RWPE1 (cell line): ENCODE data around the gene MACROD1.

Experiments used
- CTCF ChIA-PET: fragments of 350-600 bp; sonication (Branson Sonifier 250); formaldehyde crosslinking; extraction: SDS; loops from one replicate; lab custom pipeline; 2021; lab: Yijun Ruan, JAX
- POLR2A ChIA-PET: fragments of 400-600 bp; formaldehyde crosslinking; extraction: SDS; loops from one replicate; lab custom pipeline; 2020; ENCODE audit warnings: antibody characterized with exemption; ENCODE audit not compliant: low non-redundant PET; lab: Yijun Ruan, JAX
- DNase-seq: peaks from one replicate; pipeline ENCODE4 v3.0.0; 2012; ENCODE audit warnings: low spot score
- H3K27ac ChIP-seq: fragments of 450-650 bp; 2 replicates; pipeline ENCODE4 v1.5.1; 2017
- TF ChIP-seq, protein P1 (sequence below): fragments of 450-650 bp; conservative IDR thresholded peaks from 2 replicates; pipeline ENCODE4 v1.5.1; 2017; ENCODE audit warnings: low read depth, mild to moderate bottlenecking

Gene MACROD1

DNA sequence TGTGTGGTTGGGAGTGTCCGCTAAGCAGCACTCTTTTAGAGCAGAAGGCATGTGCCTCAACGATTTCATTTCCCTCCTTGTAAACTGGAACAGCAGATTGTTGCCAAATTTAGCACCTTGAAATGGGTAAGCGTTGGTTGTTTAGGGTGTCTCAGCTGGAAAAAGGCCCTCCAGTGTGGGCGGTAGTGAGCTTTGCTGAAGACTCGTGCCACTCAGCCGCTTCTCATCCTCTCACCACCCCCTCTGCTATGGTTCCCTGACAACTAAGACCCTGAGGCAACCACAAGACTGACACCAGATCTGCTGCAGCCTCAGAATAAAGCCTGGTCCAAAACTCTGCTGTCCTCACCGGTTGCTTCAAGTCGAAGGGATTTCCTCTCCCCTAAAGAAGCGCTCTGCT, 30.7 kb upstream of the MACROD1 start:
- ChIA-PET POLR2A (no interaction called here), CTCF (no interaction called here)
- H3K27ac ChIP-seq, result no peak overlapping the region
- no peak for DNase-seq
- TF ChIP-seq, protein P1, sequence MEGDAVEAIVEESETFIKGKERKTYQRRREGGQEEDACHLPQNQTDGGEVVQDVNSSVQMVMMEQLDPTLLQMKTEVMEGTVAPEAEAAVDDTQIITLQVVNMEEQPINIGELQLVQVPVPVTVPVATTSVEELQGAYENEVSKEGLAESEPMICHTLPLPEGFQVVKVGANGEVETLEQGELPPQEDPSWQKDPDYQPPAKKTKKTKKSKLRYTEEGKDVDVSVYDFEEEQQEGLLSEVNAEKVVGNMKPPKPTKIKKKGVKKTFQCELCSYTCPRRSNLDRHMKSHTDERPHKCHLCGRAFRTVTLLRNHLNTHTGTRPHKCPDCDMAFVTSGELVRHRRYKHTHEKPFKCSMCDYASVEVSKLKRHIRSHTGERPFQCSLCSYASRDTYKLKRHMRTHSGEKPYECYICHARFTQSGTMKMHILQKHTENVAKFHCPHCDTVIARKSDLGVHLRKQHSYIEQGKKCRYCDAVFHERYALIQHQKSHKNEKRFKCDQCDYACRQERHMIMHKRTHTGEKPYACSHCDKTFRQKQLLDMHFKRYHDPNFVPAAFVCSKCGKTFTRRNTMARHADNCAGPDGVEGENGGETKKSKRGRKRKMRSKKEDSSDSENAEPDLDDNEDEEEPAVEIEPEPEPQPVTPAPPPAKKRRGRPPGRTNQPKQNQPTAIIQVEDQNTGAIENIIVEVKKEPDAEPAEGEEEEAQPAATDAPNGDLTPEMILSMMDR, result no peak

DNA sequence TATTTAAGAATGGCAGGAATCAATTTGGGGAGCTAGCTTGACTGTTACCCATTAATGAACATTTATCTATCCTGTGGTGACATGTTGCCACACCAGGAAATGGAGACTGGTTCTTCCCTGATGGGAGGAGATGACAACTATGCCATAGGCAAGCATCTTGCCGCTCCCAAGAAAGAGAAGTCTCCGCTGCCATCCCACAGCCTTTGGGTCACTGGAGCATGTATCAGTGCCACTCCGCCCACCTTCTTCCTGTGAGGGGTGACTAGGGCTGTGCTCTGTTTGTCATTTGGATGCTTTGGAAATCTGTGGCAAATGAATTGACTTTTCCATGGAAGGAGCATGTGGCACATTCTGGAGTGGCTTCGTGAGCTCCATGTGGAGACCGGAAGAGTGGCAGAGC, 26.5 kb upstream of the MACROD1 start:
- H3K27ac ChIP-seq, result no peak overlapping the region; the same call in 1 of the 2 replicates
- ChIA-PET POLR2A (interaction anchor here (0.6 kb wide), 1 partner anchor 12 kb away, joined by 3 read pairs; no protein-coding TSS in a partner anchor), CTCF (no interaction called here)
- DNase-seq, result no peak
- TF ChIP-seq, protein P1, result no peak

DNA sequence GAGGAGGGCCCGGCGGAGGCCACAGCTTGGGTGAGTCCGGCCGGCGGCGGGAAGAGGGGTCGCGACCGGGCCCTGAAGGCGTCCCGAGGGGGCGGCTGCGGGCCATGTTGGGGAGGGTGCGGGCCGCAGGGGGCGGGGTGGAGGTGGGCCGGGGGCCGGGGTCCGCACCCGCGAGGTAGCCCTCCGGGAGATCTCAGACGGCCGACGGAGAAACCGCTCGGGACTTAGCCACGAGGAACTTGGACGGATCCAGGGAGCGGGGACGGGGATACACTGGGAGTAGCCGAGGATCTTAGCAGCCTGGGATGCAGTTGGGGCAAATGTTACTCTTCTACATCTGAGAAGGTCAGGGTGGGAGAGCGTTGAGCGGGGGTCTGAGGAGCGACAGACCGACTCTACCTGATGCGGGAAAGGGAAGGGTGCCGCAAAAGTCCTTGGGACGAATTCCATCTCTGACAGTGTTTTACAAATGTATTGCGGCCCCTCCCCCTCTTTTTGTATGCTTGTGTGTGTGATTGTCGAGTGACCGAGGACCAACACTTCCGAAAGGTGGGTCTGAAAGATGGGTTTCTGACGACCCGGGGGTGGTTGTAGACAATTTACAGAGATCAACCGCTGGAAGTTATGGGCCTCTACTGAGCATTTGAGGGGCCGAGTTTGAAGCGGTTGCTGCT, 20.7 kb upstream of the MACROD1 start:
- DNase-seq, result no peak
- no peak overlapping the region for H3K27ac ChIP-seq
- TF ChIP-seq, protein P1, result no peak
- POLR2A ChIA-PET, result interaction anchor here (2.5 kb wide), 1 partner anchor 21 kb away, joined by 12 read pairs; the partner anchor contains the start of gene MACROD1
- CTCF ChIA-PET, result interaction anchor here (0.9 to 1.5 kb wide), 2 partner anchors 18 to 118 kb away, joined by 3 to 4 read pairs; no protein-coding TSS in a partner anchor

DNA sequence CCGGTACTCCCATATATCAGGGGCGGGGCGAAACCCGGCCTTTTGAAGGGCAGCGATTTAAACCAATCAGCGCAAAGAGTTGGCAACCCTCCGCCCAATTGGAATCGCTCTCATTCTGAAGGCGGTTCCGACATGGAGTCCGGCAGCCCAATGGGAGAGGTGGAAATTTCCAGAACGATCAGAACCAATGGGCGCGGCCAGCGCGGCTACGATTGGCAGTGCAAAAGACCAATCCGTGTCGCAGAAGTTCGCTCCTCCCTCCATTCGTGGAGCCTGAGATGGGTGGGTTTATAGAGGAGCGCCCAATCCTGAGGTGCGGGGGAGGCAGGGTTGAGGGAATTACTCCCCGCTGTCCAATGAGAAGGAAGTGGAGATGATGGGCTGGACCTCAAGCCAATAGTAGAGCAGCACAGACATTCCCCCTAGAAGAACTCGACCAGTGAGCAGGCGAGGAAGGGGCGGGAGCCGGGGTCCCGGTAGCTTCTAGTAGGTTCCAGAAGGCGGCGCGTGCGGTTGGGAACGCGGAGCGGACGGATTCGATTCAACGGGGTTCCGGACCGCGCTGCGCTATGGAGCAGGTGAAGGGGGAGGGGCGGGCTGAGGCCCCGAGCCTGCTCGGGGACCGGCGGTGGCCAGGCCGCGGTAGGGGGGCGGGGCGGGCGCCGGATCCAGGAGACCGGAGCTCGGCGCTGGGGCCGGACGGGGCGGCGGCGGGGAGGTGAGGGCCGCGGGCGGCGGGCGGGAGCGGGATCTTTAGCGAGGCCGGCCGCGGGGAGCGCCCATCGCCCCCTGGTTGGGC, 20.0 kb upstream of the MACROD1 start, which contains the start of gene STIP1:
TSS of gene STIP1 (plus strand) at position 479 of the 799 bp plus-strand sequence. CDS start at position 570, 91 bp downstream.
- peak; percentile 99 for DNase-seq
- CTCF ChIA-PET, result interaction anchor here (0.5 to 0.9 kb wide), 5 partner anchors 21 to 329 kb away, joined by 3 to 4 read pairs (median 4); no protein-coding TSS in a partner anchor
- no peak within 1 kb of the TSS for H3K27ac ChIP-seq
- TF ChIP-seq, protein P1, result 0 out of 2 replicates have a peak, but pooled peaks have one; percentile 2
- POLR2A ChIA-PET, result interaction anchor here (0.9 to 2.5 kb wide), 4 partner anchors 18 to 184 kb away, joined by 3 to 12 read pairs (median 6); partner anchors contain the start of gene MACROD1

DNA sequence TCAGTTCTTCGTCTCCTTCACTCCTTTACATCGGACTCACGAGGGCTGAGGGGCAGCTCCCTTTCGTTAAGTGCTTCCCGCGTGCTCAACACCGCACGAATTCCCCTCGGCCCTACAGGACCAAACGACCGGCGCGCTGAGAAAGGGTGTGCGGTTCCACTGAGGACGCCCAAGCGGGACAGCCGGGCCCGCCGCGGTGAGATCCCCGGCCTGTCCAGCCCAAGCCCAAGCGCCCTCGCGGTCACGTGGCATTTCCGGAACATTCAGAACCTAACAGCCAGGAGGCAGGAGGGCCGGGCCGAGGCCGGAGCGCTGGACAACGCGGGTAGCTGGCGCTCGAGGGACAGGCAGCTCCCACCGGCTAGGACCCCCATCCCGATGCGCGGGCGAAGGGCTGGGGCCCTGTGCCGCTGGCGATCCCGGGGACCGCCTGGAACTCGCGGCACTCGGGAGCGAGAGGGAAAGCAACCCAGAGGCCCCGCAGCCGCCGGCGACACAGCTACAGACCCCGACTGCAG, 19.3 kb upstream of the MACROD1 start:
- DNase-seq, result peak; percentile 67
- H3K27ac ChIP-seq, result no peak overlapping the region
- TF ChIP-seq, protein P1, result 0 out of 2 replicates have a peak, but pooled peaks have one; percentile 6
- POLR2A ChIA-PET, result interaction anchor here (0.7 to 2.5 kb wide), 5 partner anchors 19 to 184 kb away, joined by 3 to 12 read pairs (median 8); partner anchors contain the start of gene MACROD1
- CTCF ChIA-PET, result interaction anchor here (0.5 to 0.9 kb wide), 9 partner anchors 20 to 490 kb away, joined by 3 to 6 read pairs (median 3); no protein-coding TSS in a partner anchor
